Measurements from ENCODE around the gene IFFO2. TPM values are rescaled to one million over a fixed set of nuclear protein-coding genes. Genes with fewer than 3 reads are reported as not detected.

IFFO2 gene
- total and polyA plus RNA-seq, 2 of the 13 experiments (the other 11 are each of a cell fraction or from before 2014, with no cell fraction given) = 7.3 to 16.7 TPM

GRCh38 chr1:18950401-18951026 is 6.0 kb downstream of the IFFO2 start (continued):
- TF ChIP-seq ZNF263 (CRISPR knock-in tag; IDR thresholded peaks at IDR 0.05) (peak; percentile 56; the same call in 1 of the 2 replicates), NBN (conservative IDR thresholded peaks at IDR 0.05) (no peak), SAP130 (CRISPR knock-in tag; IDR thresholded peaks at IDR 0.05; ENCODE audit: low read depth) (peak; percentile 29; the same call in 1 of the 2 replicates), CCDC6 (CRISPR knock-in tag; IDR thresholded peaks at IDR 0.05) (peak; percentile 58; the same call in 1 of the 2 replicates), EP300 (IDR thresholded peaks at IDR 0.05; ENCODE audit: low read depth in 2 of 2, low read length in 2 of 2) (no peak), EP300 (CRISPR knock-in tag; IDR thresholded peaks at IDR 0.05; ENCODE audit: borderline replicate concordance) (no peak), SP5 (CRISPR knock-in tag; IDR thresholded peaks at IDR 0.05; ENCODE audit: borderline replicate concordance, low read depth) (peak; percentile 73), ZFP90 (CRISPR knock-in tag; IDR thresholded peaks at IDR 0.05; ENCODE audit: borderline replicate concordance) (0 out of 2 replicates have a peak, but pooled peaks have one; percentile 26), YEATS4 (CRISPR knock-in tag; IDR thresholded peaks at IDR 0.05; ENCODE audit: borderline replicate concordance) (no peak), ZNF143 (CRISPR knock-in tag; IDR thresholded peaks at IDR 0.05) (0 out of 2 replicates have a peak, but pooled peaks have one; percentile 32), NFAT5 (CRISPR knock-in tag; IDR thresholded peaks at IDR 0.05) (no peak), GABPB1 (CRISPR knock-in tag; IDR thresholded peaks at IDR 0.05) (peak; percentile 35; the same call in 1 of the 2 replicates)
